Effector CD8-positive, alpha-beta T cell (primary cell): ENCODE measurements around the gene PCNX3.

Experiments
- DNase-seq: peaks from one replicate; lab custom pipeline; 2025; lab: John Stamatoyannopoulos, UW
- total RNA-seq, 4 experiments: gene quantifications; one replicate each; lab custom pipeline; 2026; lab: John Stamatoyannopoulos, UW

PCNX3 gene
- 105 to 178 (median 153) reads per million in 4 experiments for total RNA-seq

- peak; percentile 100 for DNase-seq
These were observed at the start of gene PCNX3 for GRCh38 chr11:65615229-65615949. PCNX3 (plus strand) TSS chr11:65615776; CDS start chr11:65616312, 536 bp downstream.

GRCh38 chr11:65569164-65569972, 46.2 kb upstream of the PCNX3 start:
- DNase-seq, result no peak

- peak; percentile 97 for DNase-seq
These were observed 45.3 kb upstream of the PCNX3 start, which contains the start of gene ZNRD2 for GRCh38 chr11:65569973-65570918. ZNRD2 (plus strand) TSS chr11:65570477; CDS start chr11:65570492, 15 bp downstream.

- no peak for DNase-seq
These were observed 44.2 kb upstream of the PCNX3 start for GRCh38 chr11:65571420-65571819.

GRCh38 chr11:65571940-65572339, 43.6 kb upstream of the PCNX3 start:
- DNase-seq, result no peak

- DNase-seq, result peak; percentile 76
These were observed 43.1 kb upstream of the PCNX3 start, which contains the start of gene FAM89B for GRCh38 chr11:65572356-65573051. FAM89B (plus strand) TSS chr11:65572538; CDS start chr11:65572670, 132 bp downstream.

GRCh38 chr11:65573391-65574079, 42.0 kb upstream of the PCNX3 start:
- DNase-seq, result no peak

- peak; percentile 79 for DNase-seq
These were observed 41.3 kb upstream of the PCNX3 start for GRCh38 chr11:65574109-65574810.

GRCh38 chr11:65574811-65575567, 40.6 kb upstream of the PCNX3 start:
- no peak for DNase-seq

- DNase-seq, result peak; percentile 71
These were observed 39.9 kb upstream of the PCNX3 start, which contains the start of gene EHBP1L1 for GRCh38 chr11:65575568-65576231. EHBP1L1 (plus strand) TSS chr11:65576053; CDS start chr11:65576303, 250 bp downstream.

- DNase-seq, result no peak
These were observed 39.2 kb upstream of the PCNX3 start for GRCh38 chr11:65576232-65576866.

GRCh38 chr11:65576867-65577755, 38.5 kb upstream of the PCNX3 start:
- no peak for DNase-seq

- DNase-seq, result no peak
These were observed 37.8 kb upstream of the PCNX3 start for GRCh38 chr11:65577756-65578109.

- DNase-seq, result no peak
These were observed 37.4 kb upstream of the PCNX3 start for GRCh38 chr11:65578134-65578533.

GRCh38 chr11:65578667-65579066, 36.9 kb upstream of the PCNX3 start:
- DNase-seq, result no peak

GRCh38 chr11:65579291-65579690, 36.3 kb upstream of the PCNX3 start:
- no peak for DNase-seq
